IMR-90 (cell line): ENCODE measurements around the gene COL20A1. TPM values are rescaled to one million over a fixed set of nuclear protein-coding genes. Genes with fewer than 3 reads are reported as not detected.

Experiments
- ATAC-seq: fragments of 200-7000 bp; cut with Tn5 transposase; 2 replicates; pipeline ENCODE4 v1.9.1; 2020; ENCODE audit warnings: low read depth, mild to moderate bottlenecking, moderate library complexity
- BruUV-seq: library from RNA; stranded (reverse); fragments of 400-500 nt; replicated peaks from 2 replicates; lab custom pipeline; 2021; lab: Mats Ljungman, UMichigan
- CTCF ChIA-PET: fragments of 300-600 bp; formaldehyde crosslinking; extraction: SDS; loops from one replicate; lab custom pipeline; 2021; ENCODE audit warnings: antibody characterized with exemption; lab: Yijun Ruan, JAX
- POLR2A ChIA-PET: fragments of 300-600 bp; sonication (Branson Sonifier 250); formaldehyde crosslinking; loops from one replicate; lab custom pipeline; 2022; ENCODE audit warnings: antibody characterized with exemption; ENCODE audit not compliant: unreplicated experiment; lab: Charles Lee
- DNase-seq: peaks from one replicate; pipeline ENCODE4 v3.0.0; 2013
- H2AFZ ChIP-seq: replicated peaks from 2 replicates; pipeline ENCODE3; 2013; ENCODE audit warnings: low read length, mild to moderate bottlenecking; ENCODE audit not compliant: poor library complexity
- H2AK5ac ChIP-seq: 2 replicates; pipeline ENCODE4 v1.6.1; 2013; ENCODE audit warnings: low read depth, low read length, inconsistent platforms
- H2AK9ac ChIP-seq: replicated peaks from 2 replicates; pipeline ENCODE3; 2013; ENCODE audit warnings: mild to moderate bottlenecking, low read depth, low read length, moderate library complexity; ENCODE audit not compliant: poor library complexity
- H2BK120ac ChIP-seq: 2 replicates; pipeline ENCODE4 v1.6.1; 2013; ENCODE audit warnings: low read depth, low read length, inconsistent platforms
- H2BK15ac ChIP-seq: 3 replicates; pipeline ENCODE4 v1.6.1; 2013; ENCODE audit warnings: low read depth, low read length, inconsistent platforms
- H2BK20ac ChIP-seq: 2 replicates; pipeline ENCODE4 v1.6.1; 2013; ENCODE audit warnings: low read depth, mild to moderate bottlenecking, inconsistent platforms, low read length, moderate library complexity
- H2BK5ac ChIP-seq: 2 replicates; pipeline ENCODE4 v1.6.1; 2013; ENCODE audit warnings: mild to moderate bottlenecking, low read depth, low read length, inconsistent platforms; ENCODE audit not compliant: poor library complexity, severe bottlenecking
- H3K14ac ChIP-seq: replicated peaks from 2 replicates; pipeline ENCODE4 v1.6.1; 2013; ENCODE audit warnings: low read depth, low read length, inconsistent platforms
- H3K18ac ChIP-seq: 2 replicates; pipeline ENCODE4 v1.6.1; 2013; ENCODE audit warnings: low read depth, low read length, control low read depth
- H3K23ac ChIP-seq: 2 replicates; pipeline ENCODE4 v1.6.1; 2013; ENCODE audit warnings: low read depth, low read length, inconsistent platforms
- H3K27ac ChIP-seq: 2 replicates; pipeline ENCODE4 v1.5.1; 2013; ENCODE audit warnings: mild to moderate bottlenecking, control low read depth, low read length; ENCODE audit not compliant: insufficient read depth
- H3K27me3 ChIP-seq: 2 replicates; pipeline ENCODE4 v1.6.1; 2013; ENCODE audit warnings: low read length; ENCODE audit not compliant: control insufficient read depth, insufficient read depth
- H3K36me3 ChIP-seq: 2 replicates; pipeline ENCODE4 v1.6.1; 2013; ENCODE audit warnings: low read length, mixed read lengths; ENCODE audit not compliant: control insufficient read depth, insufficient read depth
- H3K4ac ChIP-seq: 2 replicates; pipeline ENCODE4 v1.6.1; 2013; ENCODE audit warnings: low read depth, low read length, inconsistent platforms
- H3K4me1 ChIP-seq: 2 replicates; pipeline ENCODE4 v1.6.1; 2013; ENCODE audit warnings: low read length, mixed read lengths; ENCODE audit not compliant: control insufficient read depth, insufficient read depth
- H3K4me2 ChIP-seq: 2 replicates; pipeline ENCODE4 v1.6.1; 2013; ENCODE audit warnings: low read depth, mild to moderate bottlenecking, control low read depth, low read length, moderate library complexity
- H3K4me3 ChIP-seq: 2 replicates; pipeline ENCODE4 v1.5.1; 2013; ENCODE audit warnings: low read depth, mild to moderate bottlenecking, control low read depth, low read length, moderate library complexity; ENCODE audit not compliant: insufficient read depth
- H3K56ac ChIP-seq: 2 replicates; pipeline ENCODE4 v1.6.1; 2013; ENCODE audit warnings: low read length, inconsistent platforms; ENCODE audit not compliant: insufficient read depth; ENCODE audit errors: extremely low read depth
- H3K79me1 ChIP-seq, 2 experiments: 2 replicates each; pipeline ENCODE4 v1.6.1; 2013; ENCODE audit warnings: low read length in 2 of 2, inconsistent platforms in 1 of 2, low read depth in 1 of 2
- H3K9ac ChIP-seq: 2 replicates; pipeline ENCODE4 v1.6.1; 2013; ENCODE audit warnings: low read depth, low read length, control low read depth
- H3K9me1 ChIP-seq: 2 replicates; pipeline ENCODE4 v1.6.1; 2013; ENCODE audit warnings: low read length, inconsistent platforms; ENCODE audit not compliant: insufficient read depth
- H3K9me3 ChIP-seq: 2 replicates; pipeline ENCODE4 v1.6.1; 2013; ENCODE audit warnings: low read length; ENCODE audit not compliant: control insufficient read depth, insufficient read depth
- H4K20me1 ChIP-seq: 2 replicates; pipeline ENCODE4 v1.6.1; 2013; ENCODE audit warnings: low read length, inconsistent platforms; ENCODE audit not compliant: insufficient read depth
- H4K5ac ChIP-seq: 2 replicates; pipeline ENCODE4 v1.6.1; 2013; ENCODE audit warnings: mild to moderate bottlenecking, low read depth, low read length, control low read depth
- H4K8ac ChIP-seq, 2 experiments: 2 replicates each; pipeline ENCODE4 v1.6.1; 2013; ENCODE audit warnings: low read depth in 2 of 2, low read length in 2 of 2, control low read depth in 1 of 2, inconsistent platforms in 1 of 2
- H4K91ac ChIP-seq: 2 replicates; pipeline ENCODE4 v1.6.1; 2013; ENCODE audit warnings: low read depth, low read length, inconsistent platforms; ENCODE audit not compliant: insufficient read depth
- CEBPB ChIP-seq: IDR thresholded peaks from 2 replicates; pipeline ENCODE4 v1.6.1; 2012; ENCODE audit warnings: low read depth, low read length, improper control_type of control experiment
- WGBS, 2 experiments: methylation state at CpG; one replicate each; pipeline versions ENCODE4 v1.1.5 to v1.1.7; 2013; ENCODE audit warnings: missing lambda C conversion rate in 2 of 2; ENCODE audit not compliant: insufficient read length in 1 of 2; ENCODE audit errors: extremely low coverage in 2 of 2; 5-methylcytosine and 5-hydroxymethylcytosine counted together
- dilution Hi-C: fragments of 300-500 bp; cut with HindIII; formaldehyde crosslinking; loops from one replicate; pipeline ENCODE4 v1.14.3; 2018; ENCODE audit warnings: low sequenced_read_pairs; ENCODE audit not compliant: unreplicated experiment
- in situ Hi-C: fragments of 300-500 bp; cut with MboI; formaldehyde crosslinking; loops from 3 replicates; pipeline ENCODE4 v1.14.3; 2019; ENCODE audit warnings: low sequenced_read_pairs, inconsistent platforms, mixed read lengths
- intact Hi-C: fragments of 100-400 bp; cut with micrococcal nuclease; formaldehyde crosslinking; loops from 2 replicates; pipeline ENCODE4 v1.10.0; 2022
- polyA plus RNA-seq, 3 experiments: library from polyadenylated mRNA; depleted of rRNA; stranded (reverse); fragments of >200 nt; gene quantifications; 2 replicates each; pipeline ENCODE4 v1.2.3, GENCODE V29; 2012; ENCODE audit warnings: low replicate concordance in 1 of 3
- total RNA-seq: library from RNA; depleted of rRNA; stranded (reverse); fragments of >200 nt; gene quantifications from 2 replicates; pipeline ENCODE4 v1.2.3, GENCODE V29; 2012

COL20A1 gene
- total and polyA plus RNA-seq, 2 of the 4 experiments (the other 2 are of a cell fraction): not detected

- no peak overlapping the region for H3K27ac ChIP-seq
- no peaks in the 10 kb centered on the region for H3K9me1 ChIP-seq
- no peak overlapping the region for H3K4me2 ChIP-seq
- no peak for ATAC-seq
- H3K4ac ChIP-seq: no peak overlapping the region
- dilution Hi-C loops: no loop called here
- H3K23ac ChIP-seq: no peak overlapping the region
- H2BK15ac ChIP-seq: no peak overlapping the region
- CTCF ChIA-PET: no interaction called here
- no peak overlapping the region for H2BK20ac ChIP-seq
- H3K36me3 ChIP-seq: peaks cover 86% of the 10 kb centered on the region
- TF ChIP-seq CEBPB: no peak
- no peak overlapping the region for H4K91ac ChIP-seq
- H3K9me3 ChIP-seq: no peaks in the 10 kb centered on the region
- 97% methylated on average over 5 of the region's 13 CpGs; no CpG with 5 or more reads in 1 of the 2 experiments for WGBS, 2 experiments
- H3K27me3 ChIP-seq: no peaks in the 10 kb centered on the region
- H2BK120ac ChIP-seq: no peak overlapping the region
- H2AK5ac ChIP-seq: no peak overlapping the region
- no peak overlapping the region for H3K14ac ChIP-seq
- no peak overlapping the region for H3K4me3 ChIP-seq
- H3K9ac ChIP-seq: no peak overlapping the region
- DNase-seq: no peak
- H2AK9ac ChIP-seq: no peak overlapping the region
- no peaks in the 10 kb centered on the region for H3K4me1 ChIP-seq
- intact Hi-C loops: no loop called here
- peaks cover 10 to 31% of the 10 kb centered on the region in 2 experiments; a peak in 3 of 4 replicates for H3K79me1 ChIP-seq
- H2BK5ac ChIP-seq: no peak overlapping the region
- H3K56ac ChIP-seq: no peak overlapping the region
- no peak overlapping the region for H3K18ac ChIP-seq
- no peak overlapping the region for H2AFZ ChIP-seq
- H4K8ac ChIP-seq: no peak overlapping the region
- peaks cover 61% of the 10 kb centered on the region for H4K20me1 ChIP-seq
- no peak overlapping the region for H4K5ac ChIP-seq
- in situ Hi-C loops: no loop called here
- POLR2A ChIA-PET: no interaction called here
- no TSS peak for BruUV-seq
Measured at GRCh38 chr20:63284981-63285524, 7.9 kb upstream of the COL20A1 start.
